ENCODE measurements around the gene MUCL3.
"Not testable (repeated sequence)": the region's sequence is repeated elsewhere in the genome, so short reads cannot be mapped to it uniquely, and the experiment has no call there.

Gene MUCL3

DNA sequence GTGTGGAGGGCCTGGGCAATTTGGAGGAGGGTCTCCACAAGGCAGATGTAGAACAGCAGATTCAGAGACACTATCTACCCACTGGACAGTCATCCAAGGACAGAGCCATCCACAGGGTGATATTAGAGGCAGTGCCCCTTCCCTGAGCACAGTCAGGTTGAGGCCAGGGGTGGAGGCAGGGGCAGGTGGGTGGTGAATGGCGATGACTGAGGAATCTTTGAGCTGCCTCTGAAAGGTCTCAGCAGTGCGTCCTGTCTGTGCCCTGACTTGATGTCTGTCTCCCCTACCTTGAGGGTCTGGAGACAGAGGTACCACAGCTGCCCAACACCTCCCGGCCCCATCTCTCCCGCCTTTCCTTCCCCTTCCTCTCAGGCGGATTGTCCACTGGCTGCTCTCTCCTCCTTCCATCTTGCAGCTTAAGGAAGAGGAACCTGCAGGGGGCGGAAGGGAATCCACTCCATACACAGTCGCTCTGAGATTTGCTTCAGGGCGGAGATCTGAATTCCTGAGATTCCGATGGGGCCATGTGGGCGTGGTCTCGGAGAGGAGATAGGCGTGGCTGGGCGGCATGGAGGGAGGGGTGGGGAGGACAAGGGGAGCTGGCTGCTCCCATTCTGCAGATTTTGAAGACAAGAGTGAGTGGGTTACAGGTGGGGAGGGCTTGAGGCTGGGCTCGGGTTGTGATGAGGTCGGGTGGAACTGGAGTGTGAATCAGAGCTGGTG lies 1.7 kb downstream of the MUCL3 start:
- no peak for DNase-seq

DNA sequence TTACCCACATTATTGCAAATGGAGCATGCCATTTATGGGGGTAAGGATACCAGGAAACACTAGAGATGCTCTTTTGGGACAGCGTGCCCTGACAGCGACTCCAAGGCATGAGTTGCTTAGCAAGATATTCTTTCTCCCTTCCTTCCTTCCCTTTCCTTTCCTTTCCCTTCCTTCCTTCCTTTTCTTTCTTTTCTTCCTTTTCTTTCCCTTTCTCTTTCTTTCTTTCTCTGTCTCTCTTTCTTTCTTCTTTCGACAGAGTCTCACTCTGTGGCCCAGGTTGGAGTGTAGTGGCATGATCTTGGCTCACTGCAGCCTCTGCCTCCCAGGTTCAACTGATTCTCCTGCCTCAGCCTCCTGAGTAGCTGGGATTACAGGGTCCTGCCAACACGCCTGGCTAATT lies 3.3 kb downstream of the MUCL3 start:
- no peak for DNase-seq

DNA sequence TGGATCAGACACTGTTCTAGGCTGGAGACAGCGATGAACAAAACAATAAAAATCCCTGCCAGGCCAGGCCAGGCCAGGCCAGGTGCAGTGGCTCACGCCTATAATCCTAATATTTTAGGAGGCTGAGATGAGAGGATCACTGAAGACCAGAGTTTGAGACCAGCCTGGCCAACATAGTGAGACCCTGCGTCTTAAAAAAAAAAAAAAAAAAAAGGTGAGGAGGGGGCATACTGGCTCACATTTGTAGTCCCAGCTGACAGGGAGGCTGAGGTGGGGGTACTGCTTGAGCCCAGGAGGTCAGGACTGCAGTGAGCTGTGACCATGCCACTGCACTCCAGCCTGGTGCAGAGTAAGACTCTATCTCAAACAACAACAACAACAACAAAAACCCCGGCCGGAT lies 4.5 kb downstream of the MUCL3 start:
- no peak for DNase-seq

DNA sequence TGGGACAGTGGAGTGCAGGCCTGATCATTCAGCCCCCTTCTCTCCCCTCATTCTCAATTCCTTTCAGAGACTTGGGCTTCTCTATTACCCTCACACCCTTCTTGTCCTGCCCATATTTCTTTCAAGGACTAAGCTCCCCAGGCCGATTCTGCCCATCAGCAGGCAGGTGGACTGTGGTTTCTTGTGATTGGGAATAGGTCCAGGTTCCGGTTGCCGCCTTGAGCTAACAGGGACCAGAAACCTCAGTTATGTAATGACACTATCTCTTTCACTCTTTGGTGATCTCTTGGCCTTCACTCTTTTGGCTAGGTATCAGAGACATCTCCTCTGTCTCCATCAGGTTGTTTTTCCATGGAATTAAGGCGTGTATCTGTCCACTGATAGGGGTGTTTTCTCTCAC lies 6.5 kb downstream of the MUCL3 start:
- no peak for DNase-seq

DNA sequence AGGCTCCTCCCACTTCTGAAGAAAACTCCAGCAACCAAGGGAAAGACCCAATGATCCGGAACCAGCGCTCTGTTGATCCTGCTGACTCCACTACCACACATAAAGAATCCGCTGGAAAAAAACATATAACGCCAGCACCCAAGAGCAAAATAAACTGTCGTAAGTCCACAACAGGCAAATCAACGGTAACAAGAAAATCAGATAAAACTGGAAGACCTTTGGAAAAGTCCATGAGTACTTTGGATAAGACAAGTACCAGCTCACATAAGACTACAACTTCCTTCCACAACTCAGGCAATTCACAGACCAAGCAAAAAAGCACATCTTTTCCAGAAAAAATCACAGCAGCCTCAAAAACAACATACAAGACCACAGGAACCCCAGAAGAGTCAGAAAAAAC lies 8.0 kb downstream of the MUCL3 start:
- DNase-seq, result no peak

DNA sequence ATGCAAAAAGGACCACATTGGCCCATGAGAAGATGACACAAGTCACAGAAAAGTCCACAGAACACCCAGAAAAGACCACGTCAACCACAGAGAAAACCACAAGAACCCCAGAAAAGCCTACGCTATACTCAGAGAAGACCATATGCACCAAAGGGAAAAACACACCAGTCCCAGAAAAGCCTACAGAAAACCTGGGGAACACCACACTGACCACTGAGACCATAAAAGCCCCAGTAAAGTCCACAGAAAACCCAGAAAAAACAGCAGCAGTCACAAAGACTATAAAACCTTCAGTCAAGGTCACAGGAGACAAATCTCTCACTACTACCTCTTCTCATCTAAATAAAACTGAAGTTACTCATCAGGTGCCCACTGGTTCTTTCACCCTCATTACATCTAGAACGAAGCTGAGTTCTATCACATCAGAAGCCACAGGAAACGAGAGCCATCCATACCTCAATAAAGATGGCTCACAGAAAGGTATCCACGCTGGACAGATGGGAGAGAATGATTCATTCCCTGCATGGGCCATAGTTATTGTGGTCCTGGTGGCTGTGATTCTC lies 11.2 kb downstream of the MUCL3 start:
- DNase-seq, result no peak

DNA sequence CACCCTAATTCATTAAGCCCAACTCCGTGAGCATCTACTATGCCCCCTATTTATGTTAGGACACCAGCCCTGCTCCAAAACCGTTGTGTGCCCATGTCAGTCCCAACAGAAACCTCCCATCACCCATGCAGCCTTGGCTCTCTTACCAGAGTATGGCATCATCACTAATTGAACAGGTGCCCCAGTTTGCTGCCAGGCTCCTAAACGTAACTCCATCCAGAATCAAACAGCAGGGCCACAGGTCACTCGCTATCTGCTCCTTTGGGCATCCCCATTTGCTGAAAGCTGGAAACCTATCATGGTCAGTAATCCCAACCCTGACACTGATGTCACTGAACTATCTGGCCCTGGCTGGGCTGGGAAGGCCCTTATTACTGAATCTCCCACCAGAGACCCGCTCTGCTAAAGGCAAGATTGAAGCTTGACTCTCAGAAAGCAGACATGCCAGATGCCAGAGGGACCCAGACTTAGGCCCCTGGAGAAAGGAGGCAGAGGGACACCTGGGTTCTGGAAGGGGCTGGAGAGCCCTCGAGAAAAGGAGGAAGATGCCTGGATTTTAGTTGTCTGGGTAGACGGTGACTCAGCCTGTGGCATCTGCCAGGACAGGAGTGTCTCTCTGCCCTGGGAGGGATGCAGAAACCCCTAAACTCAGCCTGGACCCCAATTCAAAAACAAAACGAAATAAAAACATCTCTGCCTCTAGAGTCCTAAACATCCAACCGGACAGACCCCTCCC lies 14.0 kb downstream of the MUCL3 start:
- no peak for DNase-seq

DNA sequence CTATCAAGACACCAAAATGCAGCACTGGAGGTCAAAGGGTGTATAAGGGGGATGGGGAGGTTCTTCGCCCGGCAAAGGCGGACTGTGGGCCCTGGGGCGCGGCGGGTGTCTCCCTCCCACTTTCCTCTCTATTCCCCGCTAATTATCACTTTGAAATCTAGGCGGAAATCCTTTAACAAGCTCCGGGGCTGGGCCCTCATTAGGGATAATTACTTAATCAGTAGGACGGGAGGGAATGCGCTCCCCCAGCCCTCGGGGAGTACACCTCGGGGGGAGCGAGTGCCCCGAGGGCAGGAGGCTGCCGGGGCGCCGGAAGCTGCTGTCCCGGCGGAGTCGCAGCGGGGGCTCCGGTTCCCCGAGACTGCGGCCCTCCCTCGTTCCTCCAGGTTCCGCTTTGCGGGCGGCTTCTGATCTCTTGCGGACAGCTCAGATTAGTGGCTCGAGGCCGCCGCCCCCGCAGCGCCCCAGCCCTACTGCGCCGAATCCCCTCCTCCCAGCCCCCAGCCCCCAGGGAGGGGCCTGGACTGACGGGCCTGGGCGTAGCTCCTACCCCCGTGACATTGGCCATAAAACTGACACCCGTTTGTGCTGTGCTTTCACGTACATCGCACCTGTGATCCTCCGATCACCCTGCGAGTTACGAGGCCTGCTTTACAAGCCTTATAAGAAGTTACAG lies 14.7 kb downstream of the MUCL3 start:
- peak; percentile 75 for DNase-seq

DNA sequence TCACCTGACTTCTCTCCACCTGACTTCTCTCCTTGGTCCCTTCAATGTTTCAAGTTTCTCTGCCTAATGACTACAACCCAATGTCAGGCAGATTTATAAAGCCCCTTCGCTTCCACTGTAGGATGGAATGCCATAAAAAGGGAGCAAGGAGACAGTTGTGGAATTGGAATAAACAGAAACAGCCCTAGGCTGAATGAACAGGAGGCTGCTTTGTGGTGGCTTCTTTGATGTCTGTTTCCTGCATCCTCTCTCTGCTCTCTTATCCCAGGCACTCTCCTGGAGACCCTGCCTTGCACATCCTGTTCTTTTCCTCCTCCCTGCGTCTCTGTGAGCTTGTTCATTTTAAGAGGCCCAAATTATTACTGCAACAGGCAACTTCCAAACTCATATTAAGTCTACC lies 16.9 kb downstream of the MUCL3 start:
- DNase-seq, result no peak

DNA sequence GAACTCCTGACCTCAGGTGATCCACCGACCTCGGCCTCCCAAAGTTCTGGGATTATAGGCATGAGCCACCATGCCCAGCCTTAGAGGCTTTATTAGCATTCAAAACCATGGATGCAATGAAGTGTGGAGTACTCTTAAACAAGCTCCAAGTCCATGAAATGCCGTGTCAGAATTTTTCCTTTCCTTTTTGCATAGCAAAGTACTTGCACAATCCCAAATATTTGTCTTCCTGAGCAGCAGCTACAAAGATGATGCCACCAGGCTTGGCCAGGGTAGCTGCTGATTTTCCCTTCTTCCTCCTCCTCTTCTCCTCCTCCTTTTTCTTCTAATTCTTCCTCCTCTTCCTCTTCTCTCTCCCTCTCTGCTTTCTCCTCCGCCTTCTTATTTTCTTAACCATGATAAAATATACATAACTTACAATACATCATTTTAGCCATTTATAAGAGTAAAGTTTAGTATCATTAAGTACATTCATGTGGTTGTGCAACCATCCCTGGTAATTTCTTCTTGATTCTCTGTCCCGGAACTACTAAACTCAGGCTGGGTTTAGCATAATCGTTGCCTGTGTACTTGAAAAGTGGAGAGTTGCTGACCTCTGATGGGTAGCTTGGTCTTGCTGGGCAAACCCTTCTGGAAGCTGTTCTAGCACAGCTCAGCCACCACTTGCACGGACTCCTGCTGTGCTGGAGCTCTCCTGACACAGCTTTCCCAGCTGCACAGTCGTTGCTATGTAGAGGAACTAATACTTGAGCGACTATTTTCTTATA lies 20.3 kb downstream of the MUCL3 start:
- no peak for DNase-seq

DNA sequence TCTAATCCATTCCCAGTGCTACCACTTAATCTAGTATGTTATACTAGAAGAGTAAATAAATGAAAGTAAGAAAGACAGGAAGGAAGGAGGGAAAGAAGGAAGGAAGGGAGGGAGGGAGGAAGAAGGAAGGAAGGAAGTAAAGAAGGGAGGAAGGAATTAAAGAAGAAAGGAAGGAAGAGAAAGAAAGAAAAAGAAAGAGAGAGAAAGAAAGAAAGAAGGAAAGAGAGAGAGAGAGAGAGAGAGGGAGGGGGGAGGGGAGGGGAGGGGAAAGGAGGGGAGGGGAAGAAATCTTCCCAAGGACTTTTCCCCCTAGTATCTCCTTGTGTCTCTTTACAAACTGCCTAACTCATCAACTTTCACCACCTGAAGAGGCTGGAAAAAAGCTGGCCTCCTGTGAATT lies 21.9 kb downstream of the MUCL3 start:
- DNase-seq, result no peak

DNA sequence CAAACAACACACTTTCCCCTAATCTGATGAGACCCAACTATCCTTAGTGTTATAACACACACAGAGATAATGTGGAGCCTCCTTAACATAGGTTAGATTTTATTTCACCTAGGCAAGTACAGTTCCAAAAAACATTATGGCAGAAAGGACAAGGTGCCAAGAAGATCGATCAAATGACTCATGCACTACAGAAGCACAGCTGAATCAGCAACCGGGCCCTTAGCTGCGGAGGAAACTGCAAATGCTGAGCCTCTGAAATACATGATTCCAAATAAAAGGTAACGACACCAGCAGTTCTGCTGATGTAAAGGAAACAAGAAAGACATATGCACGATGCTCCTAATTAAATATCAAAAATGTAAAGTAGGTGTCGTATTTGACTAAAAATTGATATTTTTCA lies 22.9 kb downstream of the MUCL3 start:
- DNase-seq, result no peak

DNA sequence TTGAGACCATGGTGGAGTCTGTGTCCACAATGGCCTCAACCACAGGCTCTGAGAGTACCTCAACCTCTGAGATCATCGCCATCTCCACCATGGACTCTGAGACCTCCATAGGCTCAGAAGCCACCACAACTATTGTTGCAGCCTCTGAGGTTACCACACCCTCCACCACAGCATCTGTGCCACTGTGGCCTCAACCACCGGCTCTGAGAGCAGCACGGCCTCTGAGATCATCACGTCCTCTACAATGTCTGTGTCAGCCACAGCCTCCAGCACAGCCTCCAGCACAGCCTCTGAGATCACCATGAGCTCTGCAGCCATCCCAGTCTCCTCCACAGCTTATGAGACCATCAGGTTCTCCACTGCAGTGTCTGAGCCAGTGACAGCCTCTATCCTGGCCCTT lies 23.3 kb downstream of the MUCL3 start:
- DNase-seq, result no peak

DNA sequence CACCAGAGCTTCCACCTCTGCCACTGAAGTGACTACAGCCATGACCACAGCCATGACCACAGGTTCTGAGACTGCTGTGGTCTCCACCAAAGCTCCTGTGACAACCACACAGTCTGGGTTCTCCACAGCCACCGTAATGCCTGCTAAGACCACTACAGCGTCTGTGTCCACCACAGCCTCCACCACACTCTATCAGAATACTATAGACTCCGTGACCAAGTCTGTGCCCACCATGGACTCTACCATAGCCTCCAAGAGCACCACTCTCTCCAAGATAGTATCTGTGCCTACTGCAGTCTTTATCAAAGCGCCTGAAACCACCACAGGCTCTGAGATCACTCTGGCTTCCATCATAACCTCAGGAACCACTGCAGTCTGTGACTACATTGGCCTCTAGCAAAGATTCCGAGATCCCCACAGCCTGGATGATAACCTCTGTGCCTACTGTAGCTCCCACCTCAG lies 24.4 kb downstream of the MUCL3 start:
- no peak for DNase-seq

DNA sequence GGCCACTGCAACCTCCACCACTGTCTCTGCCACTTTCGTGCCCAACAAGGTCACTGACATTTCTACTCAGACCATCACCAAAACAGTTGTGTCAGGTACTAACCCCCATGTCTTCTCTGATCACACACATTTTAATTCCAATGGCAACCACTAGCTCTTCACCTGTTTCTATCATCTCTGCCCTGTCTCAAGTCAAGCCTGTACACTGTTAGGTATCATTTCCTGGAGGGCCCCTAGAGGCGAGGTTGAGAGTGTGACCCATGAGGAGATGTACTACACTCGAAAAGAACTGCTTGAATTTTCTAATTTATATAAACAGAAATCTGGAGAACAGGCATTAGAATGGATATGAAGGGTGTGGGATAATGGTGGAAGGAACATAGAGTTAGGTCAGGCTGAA lies 25.4 kb downstream of the MUCL3 start:
- DNase-seq, result no peak

DNA sequence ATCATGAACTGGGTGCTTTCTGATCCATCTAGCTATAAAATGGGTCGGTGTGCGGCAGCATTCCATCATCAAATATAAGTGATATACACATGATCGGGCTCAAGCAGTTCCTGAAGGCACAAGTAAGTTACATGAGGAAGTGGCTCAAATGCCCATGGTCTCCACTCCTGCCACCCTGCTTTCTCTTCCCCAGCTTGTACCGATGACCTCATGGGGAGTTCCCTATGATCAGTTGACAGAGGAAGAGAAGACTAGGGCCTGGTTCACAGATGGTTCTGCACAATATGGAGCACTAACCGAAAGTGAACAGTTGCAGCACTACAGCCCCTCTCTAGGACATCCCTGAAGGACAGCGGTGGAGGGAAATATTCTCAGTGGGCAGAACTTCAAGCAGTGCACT lies 28.4 kb downstream of the MUCL3 start:
- not testable (repeated sequence) for DNase-seq

DNA sequence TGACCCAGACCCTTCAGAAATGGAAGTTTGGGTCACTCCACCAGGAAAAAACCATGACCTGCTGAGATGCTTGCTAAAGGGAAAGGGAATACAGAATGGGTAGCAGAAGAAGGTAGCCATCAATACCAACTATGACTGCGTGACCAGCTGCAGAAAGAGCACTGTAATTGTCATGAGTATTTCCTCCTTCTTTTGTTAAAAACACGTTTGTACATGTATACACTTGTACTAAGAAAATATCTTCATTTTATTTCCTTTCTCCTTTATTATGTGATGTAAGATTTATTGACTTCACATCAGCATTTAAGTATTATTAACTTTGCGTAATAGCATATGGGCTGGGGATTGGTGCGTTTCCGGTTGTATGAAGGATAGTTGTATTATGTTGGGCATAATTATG lies 30.2 kb downstream of the MUCL3 start:
- no peak for DNase-seq

DNA sequence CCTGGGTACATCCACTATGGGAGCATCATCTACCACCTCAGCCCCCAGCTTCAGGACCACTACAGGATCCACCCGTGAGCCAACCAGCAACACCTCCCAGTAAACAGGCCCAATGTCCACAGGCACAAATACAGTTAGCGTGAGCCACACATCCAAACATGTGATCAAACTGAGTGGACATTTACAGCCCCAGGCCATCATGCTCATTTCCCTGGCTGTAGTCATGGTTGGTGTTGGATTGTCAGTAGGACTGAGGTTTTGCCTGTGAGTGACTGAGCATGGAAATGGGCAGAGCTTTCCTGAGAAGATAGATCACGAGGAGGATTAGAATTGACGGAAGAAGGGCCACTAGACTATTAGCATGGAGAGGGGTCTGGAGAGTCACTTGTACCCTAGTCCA lies 32.0 kb downstream of the MUCL3 start:
- no peak for DNase-seq

DNA sequence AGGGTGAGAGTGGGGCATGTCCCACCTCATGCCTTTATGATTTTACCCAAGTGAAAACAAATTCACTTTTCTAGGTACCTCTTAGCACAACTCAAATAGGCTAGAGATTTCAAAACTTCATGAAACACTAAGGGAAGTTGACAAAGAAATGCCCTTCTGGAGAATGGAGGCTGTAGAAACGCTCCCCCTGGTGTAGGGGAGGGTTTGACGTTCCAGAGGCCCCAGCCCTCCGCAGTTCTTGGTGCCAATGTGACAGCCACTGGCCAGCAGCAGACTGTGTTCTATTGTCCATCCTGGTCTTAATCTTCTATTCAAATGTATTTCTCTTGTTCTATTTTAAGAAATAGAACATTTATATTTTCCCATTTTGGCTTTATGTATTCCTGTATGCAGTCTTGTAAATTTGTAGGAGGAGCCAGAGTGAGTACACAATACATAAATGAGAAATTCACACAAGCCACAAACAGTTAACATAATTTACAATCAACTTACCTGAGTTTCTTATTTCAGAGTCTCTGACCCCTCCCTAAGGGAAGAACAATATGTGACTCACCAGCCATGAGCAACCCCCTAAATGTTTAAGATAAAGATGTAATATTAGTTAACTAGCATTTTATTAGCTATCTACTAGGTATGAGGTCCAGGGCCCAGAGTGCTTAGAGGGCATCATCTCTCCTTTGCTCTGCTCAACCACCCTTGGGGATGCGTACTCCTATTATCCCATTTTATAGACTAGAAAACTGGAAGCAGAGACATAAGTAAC lies 33.9 kb downstream of the MUCL3 start:
- DNase-seq, result no peak

DNA sequence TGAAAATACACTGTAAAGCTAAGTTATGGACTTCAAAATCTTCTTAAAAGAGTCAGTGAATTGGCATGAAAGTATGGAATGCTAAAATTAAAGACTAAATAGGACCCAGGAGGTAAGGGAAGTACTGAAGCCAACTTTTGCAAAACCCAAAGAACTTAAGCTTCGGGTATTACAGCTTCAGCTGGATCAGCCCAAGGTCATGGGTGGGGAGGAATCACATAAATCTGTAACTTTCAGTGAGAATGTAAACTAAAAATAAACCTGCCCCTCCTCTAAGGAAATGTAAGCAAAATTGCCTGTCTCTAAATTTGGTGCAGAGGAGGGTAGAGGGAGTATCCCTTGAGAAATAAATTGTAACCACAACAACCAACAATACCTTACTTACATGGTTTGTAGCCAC lies 38.4 kb downstream of the MUCL3 start:
- DNase-seq, result no peak

DNA sequence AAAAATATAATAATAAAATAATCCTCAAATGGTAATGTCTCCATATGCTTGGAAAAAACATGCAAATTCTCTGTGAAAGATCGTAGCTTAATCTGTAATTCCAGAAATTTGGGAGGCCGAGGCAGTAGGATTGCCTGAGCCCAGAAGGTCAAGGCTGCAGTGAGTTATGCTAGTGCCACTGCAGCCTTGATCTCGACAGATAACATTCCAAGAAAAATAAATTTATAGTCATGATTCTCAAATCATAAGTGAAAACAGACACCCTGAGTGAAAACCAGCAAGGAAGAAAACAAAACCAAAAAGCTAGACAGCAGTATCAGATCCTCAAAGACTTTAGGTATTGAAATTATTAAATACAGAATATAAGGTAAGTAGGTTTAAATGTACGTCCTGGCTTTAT lies 38.9 kb downstream of the MUCL3 start:
- DNase-seq, result no peak
